ENCODE results near the gene PCBD2. TPM values are rescaled to one million over a fixed set of nuclear protein-coding genes. Genes with fewer than 3 reads are reported as not detected.

PCBD2 gene
- total and polyA plus RNA-seq, 2 of the 8 experiments (the other 6 are each of a cell fraction or from before 2014, with no cell fraction given) = 4.8 to 10.3 TPM

DNA sequence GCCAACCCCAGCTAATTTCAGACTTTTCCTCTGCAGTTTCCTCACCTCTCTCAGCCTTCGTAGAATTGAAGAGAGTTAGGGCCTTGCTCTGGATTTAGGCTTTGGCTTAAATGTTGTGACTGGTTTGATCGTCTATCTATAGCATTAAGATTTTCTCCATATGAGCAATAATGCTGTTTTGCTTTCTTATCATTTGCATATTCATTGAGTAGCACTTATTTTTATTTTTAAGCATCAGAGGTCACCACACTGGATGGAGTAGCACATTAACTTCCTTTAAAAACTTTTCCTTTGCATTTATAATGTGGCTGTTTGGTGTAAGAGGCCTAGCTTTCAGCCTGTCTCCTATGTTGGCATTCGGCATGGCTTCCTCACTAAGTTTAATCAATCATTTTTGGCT, 12.6 kb upstream of the PCBD2 start:
- H2BK15ac ChIP-seq (ENCODE audit: low read length) = no peak overlapping the region
- H3K23me2 ChIP-seq (ENCODE audit: low read depth, low read length) = no peaks in the 10 kb centered on the region
- no peak overlapping the region for H3K56ac ChIP-seq (replicated peaks; ENCODE audit: insufficient read length, low read depth, low read length)
- H3K4ac ChIP-seq (replicated peaks; ENCODE audit: insufficient read length, low read depth, low read length) = no peak overlapping the region
- H3K23ac ChIP-seq (ENCODE audit: insufficient read length) = no peak overlapping the region
- TF ChIP-seq ZNF274 (IDR thresholded peaks at IDR 0.05; ENCODE audit: borderline replicate concordance, extremely low read depth, low read length) (no peak), CEBPB (IDR thresholded peaks at IDR 0.05; ENCODE audit: low read depth, low read length) (no peak), TAF1 (IDR thresholded peaks at IDR 0.05; ENCODE audit: low read depth, low read length) (no peak), ASH2L (IDR thresholded peaks at IDR 0.05; ENCODE audit: low read length) (no peak), POLR2A (IDR thresholded peaks at IDR 0.05; ENCODE audit: control extremely low read depth in 1 of 2, low read depth in 2 of 2, low read length in 2 of 2) (no peak), MAFK (IDR thresholded peaks at IDR 0.05; ENCODE audit: low read depth, low read length) (no peak), NANOG (IDR thresholded peaks at IDR 0.05; ENCODE audit: insufficient read depth, low read depth, low read length, poor library complexity, severe bottlenecking) (no peak), TEAD4 (IDR thresholded peaks at IDR 0.05; ENCODE audit: low read depth, low read length) (no peak), SIRT6 (IDR thresholded peaks at IDR 0.05; ENCODE audit: low read length) (no peak), JUND (IDR thresholded peaks at IDR 0.05; ENCODE audit: low read length) (no peak), BRCA1 (IDR thresholded peaks at IDR 0.05; ENCODE audit: low read depth, low read length) (no peak), HDAC6 (IDR thresholded peaks at IDR 0.05; ENCODE audit: low read depth, low read length) (no peak), CHD2 (IDR thresholded peaks at IDR 0.05; ENCODE audit: low read length) (no peak), SP2 (IDR thresholded peaks at IDR 0.05; ENCODE audit: low read length) (no peak), KDM5A (IDR thresholded peaks at IDR 0.05; ENCODE audit: low read length) (no peak), SIX5 (IDR thresholded peaks at IDR 0.05; ENCODE audit: low read depth, low read length) (no peak)
- no peak overlapping the region for H4K8ac ChIP-seq (ENCODE audit: extremely low read depth, insufficient read depth, low read length)
- no peak overlapping the region for H4K91ac ChIP-seq (replicated peaks; ENCODE audit: insufficient read length, low read length)
- H3K79me1 ChIP-seq (ENCODE audit: low read depth, low read length) = no peaks in the 10 kb centered on the region; the same call in 1 of the 2 replicates
- H2BK5ac ChIP-seq (ENCODE audit: low read depth, low read length) = no peak overlapping the region
- peaks cover 0 to 4% (median 0%) of the 10 kb centered on the region in 4 experiments; a peak in 2 of 7 replicates for H3K4me1 ChIP-seq (replicated peaks in 1 of 4; ENCODE audit: control insufficient read depth in 3 of 4, insufficient read depth in 4 of 4, low read length in 3 of 4)
- no peak overlapping the region for H2AK5ac ChIP-seq (ENCODE audit: low read depth, low read length)
- no peak overlapping the region for H3K4me2 ChIP-seq (ENCODE audit: insufficient read depth in 1 of 2, low read depth in 2 of 2, low read length in 2 of 2)
- peaks cover 0 to 1% of the 10 kb centered on the region in 2 experiments for H4K20me1 ChIP-seq (replicated peaks in 1 of 2; ENCODE audit: control insufficient read depth in 1 of 2, insufficient read depth in 2 of 2, low read length in 2 of 2)
- H3K9ac ChIP-seq (replicated peaks in 1 of 4; ENCODE audit: extremely low read depth in 1 of 4, low read depth in 3 of 4, low read length in 3 of 4) = no peak overlapping the region
- no peak overlapping the region for H2BK20ac ChIP-seq (ENCODE audit: low read length)
- no peak overlapping the region for H3K4me3 ChIP-seq (ENCODE audit: extremely low read depth in 1 of 4, insufficient read depth in 2 of 4, low read depth in 3 of 4, low read length in 4 of 4)
- 0 out of 8 replicates have a peak, but pooled peaks cover 0 to 3% (median 0%) of the 10 kb centered on the region in 4 experiments for H3K36me3 ChIP-seq (ENCODE audit: control insufficient read depth in 2 of 4, insufficient read depth in 4 of 4, low read length in 3 of 4)
- no peaks in the 10 kb centered on the region; a peak in 1 of 4 replicates for H3K79me2 ChIP-seq (ENCODE audit: control insufficient read depth in 1 of 2, insufficient read depth in 2 of 2, low read length in 2 of 2)
- no peak overlapping the region for H4K5ac ChIP-seq (ENCODE audit: insufficient read length, low read depth, low read length)
- H2BK120ac ChIP-seq (replicated peaks; ENCODE audit: low read depth, low read length) = no peak overlapping the region
- no peak overlapping the region for H3K27ac ChIP-seq (ENCODE audit: low read depth, low read length)
- H2BK12ac ChIP-seq (ENCODE audit: low read depth, low read length) = no peak overlapping the region
- FAIRE-seq (no peak), DNase-seq (ENCODE audit: low read depth in 1 of 2, low spot score in 2 of 2) (no peak)
- no peak overlapping the region for H3K14ac ChIP-seq (ENCODE audit: insufficient read length)
- POLR2A ChIA-PET (ENCODE audit: partially characterized antibody) = interaction anchor here (1.0 to 3.2 kb wide), 4 partner anchors 9 to 18 kb away, joined by 4 to 13 read pairs (median 4); partner anchors contain the start of genes PCBD2 and TXNDC15
- CTCF ChIA-PET (ENCODE audit: partially characterized antibody) = interaction anchor here (1.2 to 3.1 kb wide), 2 partner anchors 11 to 14 kb away, joined by 3 to 18 read pairs; partner anchors contain the start of gene PCBD2
- no peak overlapping the region for H3K18ac ChIP-seq (ENCODE audit: extremely low read depth, low read length)
- H3K27me3 ChIP-seq (replicated peaks in 1 of 4; ENCODE audit: control insufficient read depth in 3 of 4, extremely low read depth in 1 of 4, insufficient read depth in 3 of 4, low read length in 3 of 4) = no peaks in the 10 kb centered on the region
- H3K9me3 ChIP-seq (ENCODE audit: insufficient read depth in 2 of 2, low read depth in 1 of 2, low read length in 1 of 2) = no peaks in the 10 kb centered on the region
- no peak overlapping the region for H2AFZ ChIP-seq (ENCODE audit: low read length)
- 81% methylated on average over 3 of the region's 3 CpGs; no CpG with 5 or more reads in 1 of the 2 experiments for WGBS, 2 experiments (ENCODE audit: extremely low coverage in 1 of 2, insufficient coverage in 1 of 2, insufficient read length in 1 of 2, insufficient replicate concordance in 2 of 2, low coverage in 1 of 2, low lambda C conversion rate in 2 of 2, missing lambda C conversion rate in 1 of 2)
